Left lobe of liver (tissue), 2 donors: Measurements from ENCODE around the gene ZNF473. TPM values are rescaled to one million over a fixed set of nuclear protein-coding genes. Genes with fewer than 3 reads are reported as not detected.

Experiments used
- ATAC-seq: fragments of 200-7000 bp; cut with Tn5 transposase; one replicate; pipeline ENCODE4 v1.9.1; 2020; ENCODE audit warnings: mild to moderate bottlenecking, moderate library complexity
- DNase-seq: peaks from one replicate; pipeline ENCODE4 v3.0.0-alpha.2; 2020; ENCODE audit warnings: low spot score
- total RNA-seq: library from RNA; stranded (reverse); gene quantifications from one replicate; pipeline ENCODE4 v1.2.1, GENCODE V29; 2021
- donor health status: DM: no; HTN: no; CAD: no; lungs with moderate emphysema.
- donor health status: DM: no; HTN: yes; CAD: no.

ZNF473 gene
- total RNA-seq, result 3.6 TPM

DNA sequence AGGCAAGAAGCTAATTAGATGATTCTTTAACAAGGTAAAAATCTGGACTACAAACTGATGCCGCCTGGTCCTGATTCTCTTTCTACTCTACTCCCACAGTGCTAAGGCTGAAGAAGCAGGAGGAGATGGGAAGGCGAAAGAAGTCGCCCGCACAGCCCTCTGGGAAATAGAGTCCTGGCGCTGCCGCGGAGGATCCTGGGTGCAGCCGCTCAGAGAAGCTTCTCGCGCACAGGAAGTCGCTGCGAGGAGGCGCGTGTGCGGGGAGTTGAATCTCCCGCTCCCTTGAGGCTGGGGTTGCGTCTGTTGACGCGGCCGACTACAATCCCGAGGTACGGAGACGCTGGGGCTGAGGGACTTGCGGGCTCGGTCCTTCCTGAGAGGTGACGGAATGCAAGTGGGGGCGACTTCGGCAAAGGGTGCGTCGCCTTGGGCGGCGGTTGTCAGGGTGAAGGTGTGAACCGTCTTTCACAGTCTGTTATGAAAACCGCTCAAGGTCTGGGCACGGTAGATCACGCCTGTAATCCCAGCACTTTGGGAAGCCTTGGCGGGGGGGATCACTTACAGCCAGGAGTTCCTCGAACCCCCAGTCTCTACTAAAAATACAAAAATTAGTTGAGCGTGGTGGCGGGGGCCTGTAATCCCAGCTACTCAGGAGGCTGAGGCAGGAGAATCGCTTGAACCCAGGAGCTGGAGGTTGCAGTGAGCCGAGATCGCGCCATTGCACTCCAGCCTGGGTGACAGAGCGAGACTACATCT, at the start of gene ZNF473:
Gene ZNF473 (plus strand): TSS at position 212 of the 756 bp plus-strand sequence. CDS start 5,078 bp downstream, outside the sequence.
- ATAC-seq (peak; percentile 84), DNase-seq (peak; percentile 96)

DNA sequence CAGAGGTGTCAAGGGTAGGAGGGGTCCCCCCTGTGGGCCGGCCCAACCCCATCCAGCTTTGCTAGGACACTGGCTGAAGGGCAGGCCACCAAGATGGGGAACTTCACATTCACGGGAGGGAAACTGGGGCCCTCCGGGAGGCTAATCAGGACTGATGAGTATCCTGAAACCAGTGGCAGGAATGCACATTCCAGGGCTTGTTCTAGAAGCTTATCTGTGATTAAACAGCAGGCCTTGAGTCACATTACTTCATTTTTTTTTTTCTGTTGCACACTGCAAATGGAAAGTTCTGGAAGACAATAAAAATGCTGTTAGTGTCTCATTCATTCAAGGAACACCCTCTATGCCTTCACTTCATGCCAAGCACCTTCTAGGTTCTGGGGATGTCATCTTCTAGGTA, 49.3 kb upstream of the ZNF473 start:
- DNase-seq (no peak), ATAC-seq (no peak)

- DNase-seq, result no peak
- no peak for ATAC-seq
These were observed 48.7 kb upstream of the ZNF473 start for GRCh38 chr19:49977076-49977475.

GRCh38 chr19:49977881-49978280, 47.9 kb upstream of the ZNF473 start:
- ATAC-seq (no peak), DNase-seq (no peak)

DNA sequence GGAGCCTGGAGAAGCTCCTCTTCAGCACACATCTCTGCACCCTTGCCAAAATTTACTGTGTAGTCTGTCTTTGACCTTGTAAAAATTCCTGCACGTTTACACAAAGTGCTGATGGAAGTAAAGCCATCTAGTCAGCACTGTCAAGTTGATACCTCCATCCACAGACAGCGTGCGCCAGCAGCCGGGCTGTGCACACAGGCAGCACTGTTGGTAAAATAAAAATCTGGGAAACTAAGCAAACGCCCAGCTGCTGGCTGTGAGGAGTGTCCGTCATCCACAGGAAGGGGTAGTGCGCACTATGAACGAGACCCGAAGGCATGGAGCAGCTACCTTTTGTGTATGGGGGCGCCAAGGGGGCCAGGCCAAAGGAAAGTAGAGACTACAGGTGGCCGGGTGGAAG, 47.5 kb upstream of the ZNF473 start:
- no peak for DNase-seq
- ATAC-seq, result no peak

DNA sequence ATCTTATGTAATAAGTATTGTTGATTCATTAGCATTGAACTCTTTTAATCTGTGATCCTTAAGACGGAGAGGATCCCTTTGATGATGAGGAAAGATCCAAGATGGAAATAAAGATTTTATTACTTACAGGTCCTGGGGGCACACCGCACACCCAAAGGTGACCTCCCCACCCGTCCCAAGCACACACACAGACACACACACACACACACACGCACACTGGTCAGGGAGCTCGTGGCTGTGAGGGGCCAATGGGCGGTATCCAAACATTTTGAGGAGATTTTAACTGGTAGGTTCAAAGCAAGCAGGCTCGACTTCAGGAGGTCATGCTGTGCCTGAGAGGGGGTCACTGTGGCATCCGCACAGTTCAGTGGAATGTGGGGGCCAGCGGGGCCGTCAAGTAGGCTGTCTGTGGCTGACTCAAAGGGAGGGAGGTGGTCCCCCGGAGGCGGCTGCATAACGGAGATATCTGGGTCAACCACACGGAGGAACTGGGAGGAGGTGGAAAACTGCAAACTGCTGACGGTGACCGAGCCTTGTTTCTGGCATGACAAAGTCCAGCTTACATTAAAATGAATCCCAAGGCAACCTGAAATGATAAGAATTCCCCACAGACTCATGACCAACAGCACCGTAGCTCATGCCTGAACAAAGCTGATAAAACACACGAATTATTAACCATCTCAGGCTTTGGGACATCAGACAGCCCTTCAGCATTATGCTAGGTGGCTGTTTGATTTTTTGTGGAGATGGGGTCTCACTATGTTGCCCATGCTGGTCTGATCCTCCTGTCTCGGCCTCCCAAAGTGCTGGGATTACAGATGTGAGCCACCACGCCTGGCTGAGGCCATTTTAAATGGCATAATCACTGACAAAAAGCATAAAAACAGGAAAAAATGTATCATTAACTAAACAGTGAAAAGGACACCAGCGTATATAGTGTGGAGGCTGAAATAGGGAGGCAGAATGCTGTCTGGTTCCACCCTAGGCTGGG, 43.9 kb upstream of the ZNF473 start:
- DNase-seq (no peak), ATAC-seq (no peak)

DNA sequence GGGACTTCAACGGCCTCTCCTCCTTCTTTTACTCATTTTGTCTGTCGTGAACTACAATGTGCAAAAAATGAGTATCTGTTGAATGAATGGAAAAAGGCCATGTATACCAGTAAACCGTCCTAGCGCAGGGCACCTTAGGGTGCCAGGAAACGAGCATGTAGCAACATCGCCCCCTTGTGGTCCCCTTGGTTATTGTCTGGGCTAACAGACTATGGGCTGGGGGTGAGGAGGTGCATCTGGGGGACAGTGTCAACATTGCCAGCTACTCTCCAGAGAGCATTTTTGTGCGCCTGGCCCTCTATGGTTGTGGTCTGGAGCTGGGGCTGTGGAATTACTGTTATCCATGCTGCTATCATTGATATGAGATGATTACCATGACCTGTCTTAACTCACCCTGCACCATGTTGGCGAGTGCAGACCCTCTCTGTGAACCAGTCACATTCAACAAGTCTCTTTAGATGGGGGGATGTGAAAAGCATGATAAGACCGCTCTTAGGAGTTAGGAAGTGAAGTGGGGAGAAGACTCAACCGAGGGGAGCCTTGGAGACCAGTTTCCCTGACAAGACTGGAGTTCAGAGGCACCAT, 42.1 kb upstream of the ZNF473 start:
- peak; percentile 75 for ATAC-seq
- DNase-seq, result peak; percentile 62

- ATAC-seq, result no peak
These were observed 41.3 kb upstream of the ZNF473 start for GRCh38 chr19:49984491-49984890.

DNA sequence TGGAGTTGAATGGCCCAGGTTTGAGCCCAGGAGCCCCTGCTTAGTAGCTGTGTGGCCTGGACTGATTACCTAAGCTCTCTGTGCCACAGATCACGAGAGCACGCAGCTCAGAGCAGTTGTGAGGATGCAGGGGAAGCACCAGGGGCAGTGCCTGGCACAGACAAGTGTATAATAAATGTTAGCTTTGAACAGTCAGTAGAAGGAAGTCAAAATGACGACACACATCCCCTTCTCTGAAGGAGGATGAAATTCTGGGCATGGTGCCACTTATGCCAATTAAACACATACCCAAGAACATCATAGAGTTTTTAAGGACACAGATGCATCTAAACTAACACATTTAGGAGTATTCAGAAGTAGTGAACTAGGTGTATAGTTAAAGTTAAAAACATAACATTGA, 39.9 kb upstream of the ZNF473 start:
- no peak for DNase-seq
- no peak for ATAC-seq

More at GRCh38 chr19:49984491-49984890, 41.3 kb upstream of the ZNF473 start:
- no peak for DNase-seq

GRCh38 chr19:49986354-49986753, 39.5 kb upstream of the ZNF473 start:
- DNase-seq (no peak), ATAC-seq (no peak)

GRCh38 chr19:49987159-49987698, 38.6 kb upstream of the ZNF473 start:
- ATAC-seq, result peak; percentile 89
- DNase-seq, result peak; percentile 77

- no peak for ATAC-seq
- no peak for DNase-seq
These were observed 37.8 kb upstream of the ZNF473 start for GRCh38 chr19:49988007-49988406.

DNA sequence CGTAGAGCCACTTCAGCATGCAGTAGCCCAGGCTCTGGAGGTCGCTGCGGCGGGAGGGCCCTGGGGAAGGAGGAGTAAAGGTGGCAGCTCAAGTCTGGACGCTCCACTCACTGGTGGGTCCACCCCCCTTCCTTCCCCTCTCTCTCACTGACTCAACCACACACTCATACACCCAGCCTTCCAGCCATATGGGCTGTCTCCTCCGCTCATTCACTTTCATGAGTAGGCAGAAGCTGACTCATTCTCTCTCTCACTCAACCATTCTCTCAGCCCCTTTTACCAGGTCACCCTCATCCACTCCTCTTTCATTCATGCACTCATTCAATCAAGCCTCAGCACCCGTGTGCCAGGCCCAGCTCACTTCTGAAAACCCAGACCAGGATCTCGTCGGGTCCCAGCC, 37.4 kb upstream of the ZNF473 start:
- ATAC-seq (no peak), DNase-seq (no peak)

DNA sequence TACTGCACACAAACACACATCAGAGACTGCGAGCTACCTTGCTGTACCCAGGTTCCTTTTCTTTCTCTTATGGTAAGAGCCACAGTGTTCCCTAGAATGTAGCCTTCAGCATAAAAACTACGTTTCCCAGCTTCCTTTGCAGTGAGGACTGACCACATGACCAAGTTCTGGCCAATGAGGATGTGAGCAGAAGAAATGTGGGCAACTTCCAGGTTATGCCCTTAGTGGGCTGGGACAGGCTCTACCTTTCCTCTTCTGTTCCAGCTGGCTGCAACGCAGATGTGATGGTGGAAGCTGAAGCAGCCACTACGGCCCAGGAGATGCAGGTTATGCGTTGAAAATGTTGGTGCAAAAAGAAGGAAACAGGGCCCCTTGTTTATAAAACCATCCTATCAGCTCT, 28.1 kb upstream of the ZNF473 start:
- ATAC-seq (peak; percentile 64), DNase-seq (no peak)

GRCh38 chr19:49999371-50000010, 26.3 kb upstream of the ZNF473 start:
- DNase-seq, result no peak
- ATAC-seq, result peak; percentile 32

GRCh38 chr19:50000038-50000840, 25.6 kb upstream of the ZNF473 start:
- DNase-seq (no peak), ATAC-seq (no peak)

DNA sequence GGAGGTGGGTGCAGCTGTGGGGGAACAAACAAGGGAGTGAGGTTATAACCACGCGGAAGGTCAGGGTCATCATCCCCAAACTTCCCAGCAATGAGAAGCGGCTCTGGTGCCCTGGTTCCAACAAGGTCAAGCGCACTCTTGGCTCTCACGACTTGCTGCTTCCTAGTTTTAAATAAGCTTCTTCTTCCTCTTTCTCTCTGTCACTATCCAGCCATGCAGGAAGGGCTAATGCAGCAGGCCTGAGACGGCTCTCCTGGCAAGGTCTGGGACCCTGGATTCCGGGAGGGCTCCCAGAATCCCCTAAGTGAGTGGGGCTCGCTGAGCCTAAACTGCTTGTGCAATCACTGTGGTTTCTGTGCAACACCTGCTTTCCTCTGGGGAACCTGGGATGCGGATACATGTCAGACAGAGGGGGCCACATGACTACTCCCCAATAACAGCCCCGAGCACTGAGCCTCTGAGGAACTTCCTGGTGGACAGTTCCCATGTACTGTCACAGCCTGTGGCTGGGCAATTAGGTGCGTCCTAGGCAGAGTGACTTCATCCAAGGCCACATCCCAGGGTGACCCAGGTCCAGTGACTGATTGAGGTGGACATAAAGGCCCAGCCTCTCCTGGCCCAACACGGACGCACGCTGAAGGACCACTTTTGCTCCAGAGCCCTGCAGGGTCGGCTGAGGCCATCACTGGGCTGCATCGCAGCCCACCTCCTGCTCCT, 24.8 kb upstream of the ZNF473 start:
- DNase-seq (no peak), ATAC-seq (no peak)

DNA sequence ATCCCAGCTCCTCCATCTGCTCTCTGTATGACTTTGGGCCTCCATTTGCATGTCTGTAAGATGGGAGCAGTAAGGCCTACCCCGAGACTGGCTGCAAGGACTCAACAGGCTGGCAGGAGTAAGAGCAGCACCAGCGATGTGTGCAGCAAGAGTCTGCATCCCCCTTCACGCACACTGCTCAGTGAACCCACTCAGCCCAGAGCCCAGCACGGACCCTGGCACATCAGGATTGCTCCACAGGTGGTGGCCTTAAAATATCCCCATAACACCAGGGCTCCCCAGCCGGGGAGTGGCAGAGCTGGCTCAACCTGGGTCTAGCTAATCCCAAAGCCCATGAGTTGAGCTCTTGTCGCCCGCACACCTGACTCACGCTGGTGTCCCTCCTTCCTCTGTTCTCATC, 24.0 kb upstream of the ZNF473 start:
- no peak for ATAC-seq
- no peak for DNase-seq

GRCh38 chr19:50002386-50002960, 23.3 kb upstream of the ZNF473 start:
- no peak for ATAC-seq
- DNase-seq, result no peak
